Sigmoid colon (tissue), 4 donors: Measurements from ENCODE around the gene RIC1.

Experiments
- CTCF ChIP-seq, 4 experiments: fragments of 450-650 bp in 3 of 4; fragments of 200-600 bp in 1 of 4; IDR thresholded peaks; one replicate each; pipeline ENCODE4 v1.5.1; 2016 to 2019; ENCODE audit warnings: antibody characterized with exemption in 4 of 4, mild to moderate bottlenecking in 3 of 4, moderate library complexity in 2 of 4
- EP300 ChIP-seq, 4 donors: sonication (generic); formaldehyde crosslinking; IDR thresholded peaks; one replicate each; pipeline ENCODE4 v1.6.1; 2017; ENCODE audit warnings: antibody characterized with exemption in 4 of 4

DNA sequence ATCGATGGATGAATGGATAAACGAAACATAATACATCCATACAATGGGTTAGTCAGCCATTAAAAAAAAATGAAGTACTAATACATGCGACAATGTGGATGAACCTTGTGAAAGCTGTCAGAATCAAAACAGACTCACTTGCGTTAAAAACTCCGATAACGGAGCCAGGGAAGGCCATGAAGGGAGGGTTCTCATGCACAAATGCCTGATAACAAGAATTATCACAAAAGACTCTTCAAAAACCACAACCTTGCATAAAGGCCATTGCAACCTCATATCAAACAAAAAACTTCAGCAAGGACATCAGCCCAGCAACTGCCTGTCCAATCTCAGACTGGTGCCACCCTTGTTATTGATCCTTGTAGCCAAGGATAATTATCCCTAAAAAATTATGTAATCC lies 190.3 kb downstream of the RIC1 start:
- TF ChIP-seq CTCF (IDR thresholded peaks at IDR 0.05) (no peak), EP300 (IDR thresholded peaks at IDR 0.05) (no peak)
